ENCODE measurements around the gene SART3. TPM values are rescaled to one million over a fixed set of nuclear protein-coding genes. Genes with fewer than 3 reads are reported as not detected.

SART3 gene
- total RNA-seq, 1 donor from 2014 or later = 44.8 TPM

DNA sequence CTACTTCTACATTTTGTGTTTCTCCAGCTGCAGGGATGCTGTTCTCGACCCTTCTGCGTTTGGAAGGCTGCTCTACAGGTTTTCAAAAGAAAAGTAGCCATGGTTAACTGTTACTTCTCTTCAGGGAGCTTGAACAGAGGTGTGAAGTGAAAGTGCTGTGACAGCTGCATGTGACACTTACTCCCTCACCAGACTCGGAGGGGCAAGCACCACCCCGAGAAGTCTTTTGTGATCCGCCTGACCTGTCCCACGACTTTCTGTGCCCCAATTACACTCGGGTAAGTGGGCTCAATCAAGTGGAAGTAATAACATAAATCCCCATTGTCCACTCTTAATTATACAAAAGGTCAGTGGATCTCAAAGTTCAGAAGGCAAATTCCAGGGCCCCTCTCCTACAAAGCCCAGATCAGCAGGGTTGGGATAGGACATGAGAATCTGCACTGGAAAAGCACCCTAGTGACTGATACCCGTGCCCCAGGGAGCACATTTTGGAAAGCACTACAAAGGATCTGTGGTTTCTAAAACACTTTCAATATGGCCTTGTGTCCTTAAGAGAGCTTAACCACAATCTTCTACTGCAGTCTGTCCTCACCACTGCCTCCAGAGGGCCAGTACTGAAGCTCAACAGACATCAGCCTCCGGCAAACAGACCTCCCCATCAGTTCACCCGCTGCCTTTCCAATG, 34.3 kb downstream of the SART3 start:
- ATAC-seq (no peak), DNase-seq (no peak)
- Histone ChIP-seq H3K27ac (no peak overlapping the region), H3K9me3 (no peaks in the 10 kb centered on the region), H3K4me3 (no peak overlapping the region), H3K36me3 (peaks cover 100% of the 10 kb centered on the region), H3K4me1 (no peaks in the 10 kb centered on the region), H3K27me3 (no peaks in the 10 kb centered on the region)
- TF ChIP-seq, protein P1, sequence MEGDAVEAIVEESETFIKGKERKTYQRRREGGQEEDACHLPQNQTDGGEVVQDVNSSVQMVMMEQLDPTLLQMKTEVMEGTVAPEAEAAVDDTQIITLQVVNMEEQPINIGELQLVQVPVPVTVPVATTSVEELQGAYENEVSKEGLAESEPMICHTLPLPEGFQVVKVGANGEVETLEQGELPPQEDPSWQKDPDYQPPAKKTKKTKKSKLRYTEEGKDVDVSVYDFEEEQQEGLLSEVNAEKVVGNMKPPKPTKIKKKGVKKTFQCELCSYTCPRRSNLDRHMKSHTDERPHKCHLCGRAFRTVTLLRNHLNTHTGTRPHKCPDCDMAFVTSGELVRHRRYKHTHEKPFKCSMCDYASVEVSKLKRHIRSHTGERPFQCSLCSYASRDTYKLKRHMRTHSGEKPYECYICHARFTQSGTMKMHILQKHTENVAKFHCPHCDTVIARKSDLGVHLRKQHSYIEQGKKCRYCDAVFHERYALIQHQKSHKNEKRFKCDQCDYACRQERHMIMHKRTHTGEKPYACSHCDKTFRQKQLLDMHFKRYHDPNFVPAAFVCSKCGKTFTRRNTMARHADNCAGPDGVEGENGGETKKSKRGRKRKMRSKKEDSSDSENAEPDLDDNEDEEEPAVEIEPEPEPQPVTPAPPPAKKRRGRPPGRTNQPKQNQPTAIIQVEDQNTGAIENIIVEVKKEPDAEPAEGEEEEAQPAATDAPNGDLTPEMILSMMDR (IDR thresholded peaks at IDR 0.05) = no peak
- intact Hi-C loops (cut with DNase I) = no loop called here

DNA sequence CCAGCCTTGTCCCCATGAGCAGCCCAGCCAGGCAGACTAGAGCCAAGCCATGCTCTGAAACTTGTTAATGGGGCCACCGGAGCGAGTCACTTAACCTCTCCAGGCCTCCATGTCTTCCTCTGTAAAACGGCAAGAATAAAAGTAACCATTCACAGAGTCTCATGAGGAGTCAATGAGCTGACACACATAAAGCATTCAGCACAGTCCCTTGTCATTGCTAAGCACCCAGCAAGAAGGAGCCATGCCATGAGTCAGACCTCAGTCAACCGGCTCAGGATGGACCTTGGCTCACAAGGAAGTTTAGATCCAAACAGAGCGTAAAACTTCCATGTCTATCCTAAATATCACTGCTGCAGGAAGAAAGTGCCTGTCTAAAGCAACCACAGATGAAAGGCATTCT, 35.3 kb downstream of the SART3 start:
- H3K36me3 ChIP-seq = peaks cover 100% of the 10 kb centered on the region
- DNase-seq (no peak), ATAC-seq (no peak)
- intact Hi-C loops (cut with DNase I) = no loop called here
- H3K27ac ChIP-seq = no peak overlapping the region
- H3K27me3 ChIP-seq = no peaks in the 10 kb centered on the region
- TF ChIP-seq, protein P1 (IDR thresholded peaks at IDR 0.05) = no peak
- no peaks in the 10 kb centered on the region for H3K9me3 ChIP-seq
- no peaks in the 10 kb centered on the region for H3K4me1 ChIP-seq
- no peak overlapping the region for H3K4me3 ChIP-seq

DNA sequence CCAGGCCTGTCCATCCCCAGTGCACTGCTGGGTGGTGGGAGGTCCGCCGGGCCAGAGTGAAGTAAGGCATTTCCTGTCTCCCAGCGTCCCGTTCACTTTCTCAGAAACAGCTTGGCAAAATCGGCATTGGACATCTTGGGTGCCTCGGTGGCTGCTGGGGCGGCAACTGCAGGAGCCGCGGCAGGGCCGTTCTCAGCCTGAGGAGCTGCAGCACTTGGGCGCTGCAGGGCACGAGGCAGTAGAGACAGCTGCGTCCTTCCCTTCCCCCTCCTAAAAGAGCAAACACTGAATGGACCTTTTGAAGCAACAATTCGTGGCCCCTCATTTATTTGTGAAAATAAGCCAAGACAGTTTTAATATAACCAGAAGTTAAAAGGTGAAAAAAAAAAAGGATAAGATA, 37.6 kb downstream of the SART3 start:
- H3K27me3 ChIP-seq = no peaks in the 10 kb centered on the region
- peaks cover 100% of the 10 kb centered on the region for H3K36me3 ChIP-seq
- H3K9me3 ChIP-seq = no peaks in the 10 kb centered on the region
- ATAC-seq (no peak), DNase-seq (no peak)
- intact Hi-C loops (cut with DNase I) = no loop called here
- H3K4me3 ChIP-seq = no peak overlapping the region
- no peaks in the 10 kb centered on the region for H3K4me1 ChIP-seq
- TF ChIP-seq, protein P1 (IDR thresholded peaks at IDR 0.05) = no peak
- H3K27ac ChIP-seq = no peak overlapping the region

DNA sequence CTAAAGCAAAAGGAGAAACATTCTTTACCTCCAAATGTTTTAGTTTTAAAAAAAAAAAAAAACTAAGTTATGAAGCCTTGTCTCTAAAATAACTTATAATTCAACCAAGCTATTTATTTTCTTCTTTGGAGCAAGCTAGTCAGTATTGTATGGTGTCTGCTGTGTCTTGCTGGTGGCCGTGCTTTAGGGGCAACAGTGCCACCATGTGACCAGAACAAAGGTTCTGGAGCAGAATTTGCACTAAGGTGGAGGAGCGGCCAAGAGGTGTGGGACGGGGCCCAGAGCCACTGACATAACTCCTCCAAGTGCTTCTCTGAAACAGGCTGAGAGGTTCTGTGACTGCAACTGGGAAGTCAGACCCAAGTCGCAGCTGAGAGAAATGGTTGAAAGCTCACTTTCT, 41.4 kb downstream of the SART3 start:
- no peak overlapping the region for H3K4me3 ChIP-seq
- DNase-seq (no peak), ATAC-seq (no peak)
- H3K36me3 ChIP-seq = peaks cover 73% of the 10 kb centered on the region
- intact Hi-C loops (cut with DNase I) = no loop called here
- no peaks in the 10 kb centered on the region for H3K27me3 ChIP-seq
- H3K4me1 ChIP-seq = peaks cover 11% of the 10 kb centered on the region
- no peak overlapping the region for H3K27ac ChIP-seq
- no peaks in the 10 kb centered on the region for H3K9me3 ChIP-seq
- TF ChIP-seq, protein P1 (IDR thresholded peaks at IDR 0.05) = no peak

DNA sequence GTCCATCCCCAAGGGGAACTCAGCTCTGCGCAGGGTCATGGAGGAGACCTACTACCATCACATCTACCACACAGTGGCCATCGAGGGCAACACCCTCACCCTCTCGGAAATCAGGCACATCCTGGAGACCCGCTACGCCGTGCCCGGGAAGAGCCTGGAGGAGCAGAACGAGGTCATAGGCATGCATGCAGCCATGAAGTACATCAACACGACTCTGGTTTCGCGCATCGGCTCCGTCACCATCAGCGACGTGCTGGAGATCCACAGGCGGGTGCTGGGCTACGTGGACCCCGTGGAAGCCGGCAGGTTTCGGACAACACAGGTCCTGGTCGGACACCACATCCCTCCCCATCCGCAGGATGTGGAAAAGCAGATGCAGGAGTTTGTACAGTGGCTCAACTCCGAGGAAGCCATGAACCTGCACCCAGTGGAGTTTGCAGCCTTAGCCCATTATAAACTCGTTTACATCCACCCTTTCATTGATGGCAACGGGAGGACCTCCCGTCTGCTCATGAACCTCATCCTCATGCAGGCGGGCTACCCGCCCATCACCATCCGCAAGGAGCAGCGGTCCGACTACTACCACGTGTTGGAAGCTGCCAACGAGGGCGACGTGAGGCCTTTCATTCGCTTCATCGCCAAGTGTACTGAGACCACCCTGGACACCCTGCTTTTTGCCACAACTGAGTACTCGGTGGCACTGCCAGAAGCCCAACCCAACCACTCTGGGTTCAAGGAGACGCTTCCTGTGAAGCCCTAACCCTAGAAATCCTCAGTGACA, 42.1 kb downstream of the SART3 start:
- H3K27me3 ChIP-seq = no peaks in the 10 kb centered on the region
- peaks cover 11% of the 10 kb centered on the region for H3K4me1 ChIP-seq
- H3K9me3 ChIP-seq = no peaks in the 10 kb centered on the region
- H3K4me3 ChIP-seq = no peak overlapping the region
- peaks cover 66% of the 10 kb centered on the region for H3K36me3 ChIP-seq
- no peak overlapping the region for H3K27ac ChIP-seq
- no peak for DNase-seq
- intact Hi-C loops (cut with DNase I) = no loop called here
- no peak for ATAC-seq
- TF ChIP-seq, protein P1 (IDR thresholded peaks at IDR 0.05) = no peak

Data from upper lobe of right lung (tissue), 1 donor.